ENCODE results near the gene PPFIA1. TPM values are rescaled to one million over a fixed set of nuclear protein-coding genes. Genes with fewer than 3 reads are reported as not detected.

PPFIA1 gene
- total RNA-seq, 2 experiments from 2014 or later = 34.3 to 42.0 TPM

DNA sequence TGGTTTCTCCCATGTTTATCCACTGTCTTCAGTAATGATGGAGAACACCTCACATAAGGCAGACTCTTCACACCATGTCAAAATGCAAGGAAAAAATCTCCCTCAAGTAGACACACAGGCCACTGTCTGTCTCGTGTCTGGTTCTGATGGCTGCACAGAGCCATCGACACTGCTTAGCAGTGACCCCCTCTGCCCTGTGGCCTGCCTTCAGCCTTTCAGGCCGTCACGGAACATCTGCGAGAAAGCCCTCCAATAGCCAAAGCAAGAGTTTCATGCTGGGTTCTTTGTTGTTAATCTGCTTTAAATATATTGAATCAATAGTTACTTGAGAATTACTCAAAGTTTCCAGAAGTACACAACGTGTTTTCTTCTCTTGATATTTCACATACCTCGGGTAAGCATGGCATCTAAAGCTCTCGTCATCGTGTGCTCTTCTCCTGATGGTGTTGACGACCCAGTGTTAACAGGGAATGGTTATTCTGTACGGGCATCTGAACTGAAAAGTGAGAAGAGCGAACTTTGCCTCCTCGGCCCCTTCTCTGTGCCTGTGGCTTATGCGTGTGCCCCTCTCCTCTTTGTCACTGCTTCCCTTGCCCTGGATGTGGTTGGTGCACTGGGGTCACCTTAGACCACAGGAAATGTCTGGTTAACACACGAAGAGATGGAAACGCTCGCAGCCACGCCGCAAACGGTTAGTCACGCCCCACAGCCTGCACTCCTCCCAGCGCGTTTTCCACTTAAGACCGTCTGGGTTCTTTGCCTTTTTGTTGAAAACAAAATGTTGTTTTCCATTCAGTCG is 94.5 kb downstream of the PPFIA1 start:
- Histone ChIP-seq H3K9me3 (ENCODE audit: control insufficient read depth in 1 of 2, insufficient read depth in 1 of 2, low read length in 2 of 2) (no peaks in the 10 kb centered on the region), H3K4me3 (ENCODE audit: low read length) (peak overlapping the region; percentile 19), H3K27me3 (ENCODE audit: control insufficient read depth in 1 of 2, insufficient read depth in 2 of 2, low read length in 2 of 2) (no peaks in the 10 kb centered on the region), H3K27ac (ENCODE audit: low read depth in 1 of 2, low read length in 2 of 2) (no peak overlapping the region), H3K4me1 (ENCODE audit: insufficient read depth, low read length) (peaks cover 17% of the 10 kb centered on the region), H3K36me3 (ENCODE audit: insufficient read depth, low read length) (peaks cover 25% of the 10 kb centered on the region)
- no peaks in the 10 kb centered on the region for H3K27me3 Mint-ChIP-seq
- TF ChIP-seq, protein P1, sequence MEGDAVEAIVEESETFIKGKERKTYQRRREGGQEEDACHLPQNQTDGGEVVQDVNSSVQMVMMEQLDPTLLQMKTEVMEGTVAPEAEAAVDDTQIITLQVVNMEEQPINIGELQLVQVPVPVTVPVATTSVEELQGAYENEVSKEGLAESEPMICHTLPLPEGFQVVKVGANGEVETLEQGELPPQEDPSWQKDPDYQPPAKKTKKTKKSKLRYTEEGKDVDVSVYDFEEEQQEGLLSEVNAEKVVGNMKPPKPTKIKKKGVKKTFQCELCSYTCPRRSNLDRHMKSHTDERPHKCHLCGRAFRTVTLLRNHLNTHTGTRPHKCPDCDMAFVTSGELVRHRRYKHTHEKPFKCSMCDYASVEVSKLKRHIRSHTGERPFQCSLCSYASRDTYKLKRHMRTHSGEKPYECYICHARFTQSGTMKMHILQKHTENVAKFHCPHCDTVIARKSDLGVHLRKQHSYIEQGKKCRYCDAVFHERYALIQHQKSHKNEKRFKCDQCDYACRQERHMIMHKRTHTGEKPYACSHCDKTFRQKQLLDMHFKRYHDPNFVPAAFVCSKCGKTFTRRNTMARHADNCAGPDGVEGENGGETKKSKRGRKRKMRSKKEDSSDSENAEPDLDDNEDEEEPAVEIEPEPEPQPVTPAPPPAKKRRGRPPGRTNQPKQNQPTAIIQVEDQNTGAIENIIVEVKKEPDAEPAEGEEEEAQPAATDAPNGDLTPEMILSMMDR (IDR thresholded peaks at IDR 0.05) = no peak
- CTCF ChIA-PET = no interaction called here
- intact Hi-C loops (cut with DNase I, micrococcal nuclease) = no loop called here
- DNase-seq = peak; percentile 4 to 68 (median 36)
- peaks cover 30% of the 10 kb centered on the region for H3K4me1 Mint-ChIP-seq (ENCODE audit: low read depth)
- H3K36me3 Mint-ChIP-seq (ENCODE audit: low read depth) = peaks cover 72% of the 10 kb centered on the region
- ATAC-seq (ENCODE audit: poor library complexity) = peak; percentile 71
- peak overlapping the region; percentile 34 for H3K27ac Mint-ChIP-seq
- POLR2A ChIA-PET = no interaction called here
- H3K4me3 Mint-ChIP-seq = peak overlapping the region; percentile 49
- H3K9me3 Mint-ChIP-seq = no peaks in the 10 kb centered on the region

DNA sequence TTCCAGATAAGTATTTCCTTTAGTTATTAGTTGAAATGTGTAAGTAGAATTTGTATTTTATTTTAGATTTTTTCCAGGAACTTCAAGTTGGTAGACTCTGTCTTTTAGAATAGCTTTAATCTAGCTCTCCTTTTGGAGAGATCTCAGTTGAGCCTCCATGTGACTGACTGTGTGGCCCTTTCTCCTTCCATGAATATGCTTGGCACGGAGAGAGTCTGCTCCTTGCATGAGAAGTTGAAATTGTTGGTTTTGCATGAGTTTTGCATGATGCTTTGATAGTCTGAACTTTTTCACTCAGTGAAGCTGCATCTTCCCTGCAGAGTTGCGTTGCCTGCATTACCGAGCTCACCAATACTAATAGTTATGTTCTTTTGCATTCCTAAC is 95.0 kb downstream of the PPFIA1 start:
- no peak overlapping the region for H3K4me3 ChIP-seq (ENCODE audit: low read length)
- peak overlapping the region; percentile 34 for H3K27ac Mint-ChIP-seq
- H3K4me3 Mint-ChIP-seq = peak overlapping the region; percentile 49
- H3K9me3 Mint-ChIP-seq = no peaks in the 10 kb centered on the region
- TF ChIP-seq, protein P1 (IDR thresholded peaks at IDR 0.05) = no peak
- H3K27me3 ChIP-seq (ENCODE audit: control insufficient read depth in 1 of 2, insufficient read depth in 2 of 2, low read length in 2 of 2) = no peaks in the 10 kb centered on the region
- no peaks in the 10 kb centered on the region for H3K27me3 Mint-ChIP-seq
- no peak overlapping the region for H3K27ac ChIP-seq (ENCODE audit: low read depth in 1 of 2, low read length in 2 of 2)
- POLR2A ChIA-PET = no interaction called here
- H3K4me1 Mint-ChIP-seq (ENCODE audit: low read depth) = peaks cover 30% of the 10 kb centered on the region
- H3K36me3 ChIP-seq (ENCODE audit: insufficient read depth, low read length) = peaks cover 24% of the 10 kb centered on the region
- CTCF ChIA-PET = no interaction called here
- intact Hi-C loops (cut with DNase I, micrococcal nuclease) = no loop called here
- H3K36me3 Mint-ChIP-seq (ENCODE audit: low read depth) = peaks cover 70% of the 10 kb centered on the region
- no peak for ATAC-seq (ENCODE audit: poor library complexity)
- H3K4me1 ChIP-seq (ENCODE audit: insufficient read depth, low read length) = peaks cover 17% of the 10 kb centered on the region
- no peak for DNase-seq
- no peaks in the 10 kb centered on the region for H3K9me3 ChIP-seq (ENCODE audit: control insufficient read depth in 1 of 2, insufficient read depth in 1 of 2, low read length in 2 of 2)

DNA sequence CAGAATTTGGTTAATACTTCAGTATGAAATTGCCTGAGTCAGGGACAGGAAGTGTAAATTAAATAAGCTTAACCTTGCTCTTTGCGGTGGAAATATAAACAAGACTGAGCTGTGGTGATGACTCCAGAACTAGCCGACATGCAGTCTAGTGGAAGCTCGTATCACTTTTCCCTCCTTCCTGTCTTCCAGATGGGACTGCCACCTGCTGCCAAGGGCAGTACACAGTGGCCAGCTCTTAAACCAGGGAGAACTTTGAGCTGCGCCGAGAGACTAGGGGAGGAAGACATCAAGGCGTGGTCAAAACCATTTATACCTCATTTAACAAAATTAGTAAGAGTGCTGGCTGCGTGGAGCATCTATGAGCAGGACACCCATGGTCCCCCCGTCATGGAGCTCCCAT is 96.6 kb downstream of the PPFIA1 start:
- no peak overlapping the region for H3K4me3 Mint-ChIP-seq
- POLR2A ChIA-PET = no interaction called here
- H3K27me3 Mint-ChIP-seq = no peaks in the 10 kb centered on the region
- Histone ChIP-seq H3K4me1 (ENCODE audit: insufficient read depth, low read length) (peaks cover 17% of the 10 kb centered on the region), H3K27me3 (ENCODE audit: control insufficient read depth in 1 of 2, insufficient read depth in 2 of 2, low read length in 2 of 2) (no peaks in the 10 kb centered on the region), H3K9me3 (ENCODE audit: control insufficient read depth in 1 of 2, insufficient read depth in 1 of 2, low read length in 2 of 2) (no peaks in the 10 kb centered on the region), H3K4me3 (ENCODE audit: low read length) (no peak overlapping the region), H3K36me3 (ENCODE audit: insufficient read depth, low read length) (peaks cover 24% of the 10 kb centered on the region), H3K27ac (ENCODE audit: low read depth in 1 of 2, low read length in 2 of 2) (no peak overlapping the region)
- CTCF ChIA-PET = no interaction called here
- no peak overlapping the region for H3K27ac Mint-ChIP-seq
- no peak for DNase-seq
- intact Hi-C loops (cut with DNase I, micrococcal nuclease) = no loop called here
- TF ChIP-seq, protein P1 (IDR thresholded peaks at IDR 0.05) = no peak
- no peak for ATAC-seq (ENCODE audit: poor library complexity)
- H3K36me3 Mint-ChIP-seq (ENCODE audit: low read depth) = peaks cover 62% of the 10 kb centered on the region
- peaks cover 3% of the 10 kb centered on the region for H3K9me3 Mint-ChIP-seq
- H3K4me1 Mint-ChIP-seq (ENCODE audit: low read depth) = peaks cover 36% of the 10 kb centered on the region
